SK-N-SH treated with all-trans-retinoic acid at 6 μM for 48 hours (cell line): ENCODE measurements around the gene EHD2.

Source experiments
- ARNTL ChIP-seq: fragments of 450-650 bp; formaldehyde crosslinking; IDR thresholded peaks from 2 replicates; pipeline ENCODE4 v1.5.0; 2020; ENCODE audit warnings: low read depth, mild to moderate bottlenecking, moderate library complexity, borderline replicate concordance
- BACH2 ChIP-seq: fragments of 250-450 bp; sonication (Bioruptor Pico); IDR thresholded peaks from 2 replicates; pipeline ENCODE4 v1.9.0; 2021; ENCODE audit warnings: mild to moderate bottlenecking, borderline replicate concordance
- GLIS3 ChIP-seq: fragments of 250-450 bp; sonication (Bioruptor Pico); IDR thresholded peaks from 2 replicates; pipeline ENCODE4 v1.5.0; 2020; ENCODE audit warnings: mild to moderate bottlenecking, moderate library complexity
- PPARA ChIP-seq: fragments of 250-450 bp; sonication (Bioruptor Pico); IDR thresholded peaks from 2 replicates; pipeline ENCODE4 v1.5.0; 2020; ENCODE audit warnings: mild to moderate bottlenecking, borderline replicate concordance
- RARB ChIP-seq: fragments of 250-450 bp; sonication (Bioruptor Pico); IDR thresholded peaks from 2 replicates; pipeline ENCODE4 v1.8.0; 2021; ENCODE audit warnings: mild to moderate bottlenecking, moderate library complexity

GRCh38 chr19:47766670-47767069, 53.4 kb downstream of the EHD2 start:
- TF ChIP-seq RARB (CRISPR knock-in tag), result no peak
- no peak for TF ChIP-seq GLIS3 (CRISPR knock-in tag)
- no peak for TF ChIP-seq PPARA (CRISPR knock-in tag)
- no peak for TF ChIP-seq ARNTL
- no peak for TF ChIP-seq BACH2 (CRISPR knock-in tag)
